ENCODE data around the gene GALNT1.

The GALNT1 gene

GRCh38 chr18:35618289-35618688 lies 36.7 kb downstream of the GALNT1 start:
- no peak overlapping the region for H3K9ac ChIP-seq
- peaks cover 17 to 34% (median 25%) of the 10 kb centered on the region in 10 experiments for H3K4me1 ChIP-seq
- no peaks in the 10 kb centered on the region for H3K27me3 ChIP-seq
- no peak overlapping the region for H3K4me3 ChIP-seq
- peaks cover 0 to 27% (median 20%) of the 10 kb centered on the region in 11 experiments; a peak in 18 of 22 replicates for H3K9me3 ChIP-seq (replicated peaks in 1 of 11)
- H3K36me3 ChIP-seq, result peaks cover 0 to 28% (median 17%) of the 10 kb centered on the region in 11 experiments; a peak in 15 of 22 replicates
- H3K27ac ChIP-seq, result no peak overlapping the region
- TF ChIP-seq Cebpa-rat (IDR thresholded peaks at IDR 0.05), result no peak
- H4K20me1 ChIP-seq, result peaks cover 8 to 76% (median 47%) of the 10 kb centered on the region in 11 experiments; a peak in 17 of 22 replicates
- H3K4me2 ChIP-seq, result no peak overlapping the region

DNA sequence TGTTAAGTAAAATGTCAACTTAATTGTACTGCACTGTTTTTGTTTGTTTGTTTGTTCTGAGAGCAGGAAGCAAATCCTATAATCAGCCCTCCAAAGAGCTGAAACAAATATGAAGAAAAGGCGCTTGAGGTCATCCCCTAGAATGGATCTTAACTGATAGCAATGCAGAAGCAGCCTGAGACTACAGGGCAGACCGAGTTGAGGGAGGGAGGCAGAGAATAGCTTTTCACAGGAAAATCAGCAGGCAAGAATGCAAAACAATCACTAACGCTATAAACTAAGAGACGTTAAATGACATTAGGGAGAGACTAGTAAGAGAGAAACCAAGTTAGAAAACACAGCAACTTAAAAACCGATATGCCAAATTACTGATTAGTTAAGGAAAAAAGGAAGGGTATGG lies 37.2 kb downstream of the GALNT1 start:
- peaks cover 0 to 31% (median 24%) of the 10 kb centered on the region in 11 experiments; a peak in 18 of 22 replicates for H3K9me3 ChIP-seq (replicated peaks in 1 of 11)
- no peak overlapping the region for H3K9ac ChIP-seq
- peaks cover 0 to 26% (median 17%) of the 10 kb centered on the region in 11 experiments; a peak in 13 of 22 replicates for H3K36me3 ChIP-seq
- H4K20me1 ChIP-seq, result peaks cover 8 to 72% (median 47%) of the 10 kb centered on the region in 11 experiments; a peak in 16 of 22 replicates
- H3K27ac ChIP-seq, result no peak overlapping the region
- TF ChIP-seq Cebpa-rat (IDR thresholded peaks at IDR 0.05), result no peak
- no peak overlapping the region for H3K4me2 ChIP-seq
- H3K27me3 ChIP-seq, result no peaks in the 10 kb centered on the region
- H3K4me1 ChIP-seq, result peaks cover 20 to 38% (median 25%) of the 10 kb centered on the region in 10 experiments
- H3K4me3 ChIP-seq, result no peak overlapping the region

- no peak overlapping the region for H3K27ac ChIP-seq
- H3K4me1 ChIP-seq, result peaks cover 20 to 45% (median 27%) of the 10 kb centered on the region in 10 experiments
- no peak overlapping the region for H3K4me2 ChIP-seq
- no peak for TF ChIP-seq Cebpa-rat (IDR thresholded peaks at IDR 0.05)
- no peak overlapping the region for H3K9ac ChIP-seq
- H3K9me3 ChIP-seq (replicated peaks in 1 of 11), result peaks cover 0 to 37% (median 31%) of the 10 kb centered on the region in 11 experiments; a peak in 18 of 22 replicates
- H3K36me3 ChIP-seq, result peaks cover 0 to 28% (median 18%) of the 10 kb centered on the region in 11 experiments; a peak in 13 of 22 replicates
- H3K27me3 ChIP-seq, result no peaks in the 10 kb centered on the region
- H3K4me3 ChIP-seq, result no peak overlapping the region
- H4K20me1 ChIP-seq, result peaks cover 8 to 65% (median 42%) of the 10 kb centered on the region in 11 experiments; a peak in 16 of 22 replicates
These were observed 37.9 kb downstream of the GALNT1 start for GRCh38 chr18:35619464-35619863.

GRCh38 chr18:35619941-35620340 lies 38.4 kb downstream of the GALNT1 start:
- H3K9me3 ChIP-seq (replicated peaks in 1 of 11), result peaks cover 0 to 41% (median 34%) of the 10 kb centered on the region in 11 experiments; a peak in 21 of 22 replicates
- H3K4me2 ChIP-seq, result no peak overlapping the region
- peaks cover 0 to 30% (median 18%) of the 10 kb centered on the region in 11 experiments; a peak in 17 of 22 replicates for H3K36me3 ChIP-seq
- no peak overlapping the region for H3K9ac ChIP-seq
- no peak overlapping the region for H3K27ac ChIP-seq
- H3K27me3 ChIP-seq, result no peaks in the 10 kb centered on the region
- H4K20me1 ChIP-seq, result peaks cover 8 to 64% (median 37%) of the 10 kb centered on the region in 11 experiments; a peak in 16 of 22 replicates
- H3K4me3 ChIP-seq, result no peak overlapping the region
- TF ChIP-seq Cebpa-rat (IDR thresholded peaks at IDR 0.05), result no peak
- peaks cover 20 to 45% (median 26%) of the 10 kb centered on the region in 10 experiments for H3K4me1 ChIP-seq

DNA sequence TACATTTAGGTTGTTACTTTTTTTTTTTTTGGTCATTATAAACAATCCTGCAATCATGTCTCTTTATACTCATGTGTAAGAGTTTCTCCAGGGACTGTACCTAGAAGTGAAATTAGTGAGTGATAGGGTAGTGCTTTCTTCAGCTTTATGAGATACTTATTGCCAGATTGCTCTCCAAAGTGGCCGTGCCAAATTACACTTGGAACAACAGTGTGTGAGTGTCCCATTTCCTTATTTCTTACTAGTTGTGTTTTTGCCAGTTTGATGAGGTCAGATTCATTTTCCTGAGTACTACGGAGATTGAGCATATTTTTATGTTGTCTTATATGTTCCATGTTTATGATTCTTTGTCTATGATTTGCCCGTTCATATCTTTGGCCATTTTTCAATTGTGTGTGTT lies 39.2 kb downstream of the GALNT1 start:
- Histone ChIP-seq H3K27ac (no peak overlapping the region), H3K4me2 (no peak overlapping the region), H3K4me1 (peaks cover 17 to 42% (median 23%) of the 10 kb centered on the region in 10 experiments), H3K36me3 (peaks cover 0 to 38% (median 26%) of the 10 kb centered on the region in 11 experiments; a peak in 19 of 22 replicates), H3K9ac (no peak overlapping the region), H3K4me3 (no peak overlapping the region), H3K27me3 (no peaks in the 10 kb centered on the region), H3K9me3 (replicated peaks in 1 of 11) (peaks cover 8 to 49% (median 42%) of the 10 kb centered on the region in 11 experiments; a peak in 21 of 22 replicates), H4K20me1 (peaks cover 8 to 56% (median 29%) of the 10 kb centered on the region in 11 experiments; a peak in 16 of 22 replicates)
- TF ChIP-seq Cebpa-rat (IDR thresholded peaks at IDR 0.05), result no peak

GRCh38 chr18:35623255-35623654 lies 41.7 kb downstream of the GALNT1 start:
- Histone ChIP-seq H3K4me1 (peaks cover 0 to 19% (median 6%) of the 10 kb centered on the region in 10 experiments; a peak in 10 of 20 replicates), H3K4me2 (peak overlapping the region in 4 of 11 experiments; percentile 4 to 52 (median 16); a peak in 3 of 22 replicates), H3K36me3 (peaks cover 9 to 63% (median 51%) of the 10 kb centered on the region in 11 experiments), H3K27ac (no peak overlapping the region), H3K9ac (no peak overlapping the region), H3K4me3 (no peak overlapping the region), H3K9me3 (replicated peaks in 1 of 11) (peaks cover 33 to 74% (median 67%) of the 10 kb centered on the region in 11 experiments), H4K20me1 (peaks cover 0 to 32% (median 18%) of the 10 kb centered on the region in 11 experiments; a peak in 12 of 22 replicates), H3K27me3 (no peaks in the 10 kb centered on the region)
- TF ChIP-seq Cebpa-rat (IDR thresholded peaks at IDR 0.05), result no peak

GRCh38 chr18:35624146-35624545 lies 42.6 kb downstream of the GALNT1 start:
- Histone ChIP-seq H3K9ac (no peak overlapping the region), H3K36me3 (peaks cover 9 to 67% (median 55%) of the 10 kb centered on the region in 11 experiments), H3K9me3 (replicated peaks in 1 of 11) (peaks cover 38 to 79% (median 72%) of the 10 kb centered on the region in 11 experiments), H3K4me2 (peak overlapping the region in 3 of 11 experiments; percentile 1 to 25 (median 8); a peak in 3 of 22 replicates), H3K27ac (no peak overlapping the region), H4K20me1 (peaks cover 0 to 25% (median 11%) of the 10 kb centered on the region in 11 experiments; a peak in 10 of 22 replicates), H3K27me3 (no peaks in the 10 kb centered on the region), H3K4me3 (no peak overlapping the region), H3K4me1 (peaks cover 0 to 19% (median 6%) of the 10 kb centered on the region in 10 experiments; a peak in 10 of 20 replicates)
- no peak for TF ChIP-seq Cebpa-rat (IDR thresholded peaks at IDR 0.05)

- no peak for TF ChIP-seq Cebpa-rat (IDR thresholded peaks at IDR 0.05)
- Histone ChIP-seq H3K4me1 (peaks cover 0 to 19% (median 6%) of the 10 kb centered on the region in 10 experiments; a peak in 10 of 20 replicates), H3K4me3 (peak overlapping the region in 1 of 10 experiments; percentile 3; a peak in 1 of 20 replicates), H3K27ac (no peak overlapping the region), H3K9ac (no peak overlapping the region), H3K36me3 (peaks cover 9 to 59% (median 50%) of the 10 kb centered on the region in 11 experiments), H3K9me3 (replicated peaks in 1 of 11) (peaks cover 38 to 85% (median 75%) of the 10 kb centered on the region in 11 experiments), H4K20me1 (peaks cover 0 to 14% (median 5%) of the 10 kb centered on the region in 11 experiments; a peak in 9 of 22 replicates), H3K4me2 (no peak overlapping the region), H3K27me3 (no peaks in the 10 kb centered on the region)
These were observed 43.7 kb downstream of the GALNT1 start for GRCh38 chr18:35625232-35625631.

- no peaks in the 10 kb centered on the region for H3K27me3 ChIP-seq
- H3K4me1 ChIP-seq, result 0 out of 20 replicates have a peak, but pooled peaks cover 0 to 4% (median 0%) of the 10 kb centered on the region in 10 experiments
- no peak overlapping the region for H3K4me3 ChIP-seq
- peaks cover 8 to 52% (median 46%) of the 10 kb centered on the region in 11 experiments; a peak in 21 of 22 replicates for H3K36me3 ChIP-seq
- H3K4me2 ChIP-seq, result no peak overlapping the region
- no peak overlapping the region for H3K9ac ChIP-seq
- no peak for TF ChIP-seq Cebpa-rat (IDR thresholded peaks at IDR 0.05)
- H4K20me1 ChIP-seq, result peaks cover 0 to 13% (median 0%) of the 10 kb centered on the region in 11 experiments; a peak in 5 of 22 replicates
- no peak overlapping the region for H3K27ac ChIP-seq
- peaks cover 21 to 59% (median 48%) of the 10 kb centered on the region in 11 experiments for H3K9me3 ChIP-seq (replicated peaks in 1 of 11)
These were observed 52.2 kb downstream of the GALNT1 start for GRCh38 chr18:35633761-35634160.

All from BLaER1 treated with 17β-estradiol and CSF1 and Interleukin-3, amounts not matched to agents 10 nM and 100 nM (cell line).